Hindlimb muscle (tissue), 1 donor: ENCODE measurements around the gene BDH2. TPM values are rescaled to one million over a fixed set of nuclear protein-coding genes. Genes with fewer than 3 reads are reported as not detected.

Source experiments
- DNase-seq: peaks from one replicate; pipeline ENCODE4 v3.0.0-alpha.2; 2013
- polyA plus RNA-seq: library from polyadenylated mRNA; unstranded; fragments of 120-200 nt; gene quantifications from one replicate; pipeline ENCODE4 v1.2.1, GENCODE V29; 2013; ENCODE audit not compliant: insufficient read length

Gene BDH2
- polyA plus RNA-seq: 32.7 TPM

GRCh38 chr4:103099691-103100392 lies at the start of gene BDH2:
TSS of gene BDH2 (minus strand) at chr4:103099834. CDS start at chr4:103096254, 3,580 bp downstream.
- DNase-seq: peak; percentile 90

- DNase-seq: no peak
These were observed 45.3 kb upstream of the BDH2 start for GRCh38 chr4:103144926-103145325.

GRCh38 chr4:103137446-103137827 lies 37.8 kb upstream of the BDH2 start:
- DNase-seq: no peak

- no peak for DNase-seq
These were observed 37.2 kb upstream of the BDH2 start for GRCh38 chr4:103136671-103137445.

- DNase-seq: no peak
These were observed 29.5 kb upstream of the BDH2 start for GRCh38 chr4:103129174-103129573.

- DNase-seq: no peak
These were observed 26.5 kb upstream of the BDH2 start for GRCh38 chr4:103126126-103126525.

- no peak for DNase-seq
These were observed 23.5 kb upstream of the BDH2 start for GRCh38 chr4:103123114-103123513.

- DNase-seq: no peak
These were observed 18.5 kb upstream of the BDH2 start for GRCh38 chr4:103118166-103118565.

- no peak for DNase-seq
These were observed 12.0 kb upstream of the BDH2 start for GRCh38 chr4:103111598-103111997.

GRCh38 chr4:103108542-103108941 lies 8.9 kb upstream of the BDH2 start:
- no peak for DNase-seq

GRCh38 chr4:103105558-103106356 lies 6.1 kb upstream of the BDH2 start:
- DNase-seq: no peak

GRCh38 chr4:103104886-103105285 lies 5.3 kb upstream of the BDH2 start:
- DNase-seq: no peak

GRCh38 chr4:103100691-103101090 lies 1.1 kb upstream of the BDH2 start:
- no peak for DNase-seq

- peak; percentile 17 for DNase-seq
These were observed 736 bp downstream of the BDH2 start for GRCh38 chr4:103098756-103099440.

GRCh38 chr4:103098341-103098740 lies 1.3 kb downstream of the BDH2 start:
- DNase-seq: peak; percentile 4

GRCh38 chr4:103097112-103097511 lies 2.5 kb downstream of the BDH2 start:
- DNase-seq: no peak

- DNase-seq: no peak
These were observed 4.6 kb downstream of the BDH2 start for GRCh38 chr4:103095080-103095479.

GRCh38 chr4:103092245-103092644 lies 7.4 kb downstream of the BDH2 start:
- no peak for DNase-seq

- DNase-seq: no peak
These were observed 7.9 kb downstream of the BDH2 start for GRCh38 chr4:103091601-103092223.

- no peak for DNase-seq
These were observed 10.2 kb downstream of the BDH2 start for GRCh38 chr4:103089481-103089880.

GRCh38 chr4:103086551-103086950 lies 13.1 kb downstream of the BDH2 start:
- no peak for DNase-seq

- no peak for DNase-seq
These were observed 14.0 kb downstream of the BDH2 start for GRCh38 chr4:103085555-103086196.
